ENCODE data around the gene TMEM232. TPM values are rescaled to one million over a fixed set of nuclear protein-coding genes. Genes with fewer than 3 reads are reported as not detected.
A peak's percentile ranks its signal among the peaks of the same experiment; 100 is the strongest.

The TMEM232 gene
- total and polyA plus RNA-seq, 2 of the 4 experiments (the other 2 are of a cell fraction) = 0.17 to 0.36 TPM

- Histone ChIP-seq H3K23ac (ENCODE audit: low read depth, low read length) (no peak overlapping the region), H2AFZ (replicated peaks; ENCODE audit: low read length, poor library complexity) (no peak overlapping the region), H3K4me3 (ENCODE audit: insufficient read depth, low read depth, low read length) (no peak overlapping the region), H3K4ac (ENCODE audit: low read depth, low read length) (no peak overlapping the region), H3K9ac (ENCODE audit: low read depth, low read length) (no peak overlapping the region), H2AK9ac (replicated peaks; ENCODE audit: low read depth, low read length, poor library complexity) (no peak overlapping the region), H3K4me1 (ENCODE audit: control insufficient read depth, insufficient read depth, low read length) (no peaks in the 10 kb centered on the region), H4K20me1 (ENCODE audit: insufficient read depth, low read length) (no peaks in the 10 kb centered on the region), H4K91ac (ENCODE audit: insufficient read depth, low read depth, low read length) (no peak overlapping the region), H3K14ac (replicated peaks; ENCODE audit: low read depth, low read length) (no peak overlapping the region), H2BK120ac (ENCODE audit: low read depth, low read length) (no peak overlapping the region), H3K79me1 (ENCODE audit: low read depth in 1 of 2, low read length in 2 of 2) (no peaks in the 10 kb centered on the region), H3K36me3 (ENCODE audit: control insufficient read depth, insufficient read depth, low read length) (no peaks in the 10 kb centered on the region), H3K56ac (ENCODE audit: extremely low read depth, insufficient read depth, low read length) (no peak overlapping the region), H2AK5ac (ENCODE audit: low read depth, low read length) (no peak overlapping the region), H2BK5ac (ENCODE audit: low read depth, low read length, poor library complexity, severe bottlenecking) (no peak overlapping the region), H3K9me1 (ENCODE audit: insufficient read depth, low read length) (no peaks in the 10 kb centered on the region), H3K4me2 (ENCODE audit: low read depth, low read length) (no peak overlapping the region), H2BK20ac (ENCODE audit: low read depth, low read length) (no peak overlapping the region), H3K9me3 (ENCODE audit: control insufficient read depth, insufficient read depth, low read length) (no peaks in the 10 kb centered on the region), H4K5ac (ENCODE audit: low read depth, low read length) (no peak overlapping the region), H3K27me3 (ENCODE audit: control insufficient read depth, insufficient read depth, low read length) (no peaks in the 10 kb centered on the region), H3K18ac (ENCODE audit: low read depth, low read length) (no peak overlapping the region), H4K8ac (ENCODE audit: low read depth in 2 of 2, low read length in 2 of 2) (no peak overlapping the region), H2BK15ac (ENCODE audit: low read depth, low read length) (no peak overlapping the region), H3K27ac (ENCODE audit: insufficient read depth, low read length) (no peak overlapping the region)
- TF ChIP-seq, protein P1, sequence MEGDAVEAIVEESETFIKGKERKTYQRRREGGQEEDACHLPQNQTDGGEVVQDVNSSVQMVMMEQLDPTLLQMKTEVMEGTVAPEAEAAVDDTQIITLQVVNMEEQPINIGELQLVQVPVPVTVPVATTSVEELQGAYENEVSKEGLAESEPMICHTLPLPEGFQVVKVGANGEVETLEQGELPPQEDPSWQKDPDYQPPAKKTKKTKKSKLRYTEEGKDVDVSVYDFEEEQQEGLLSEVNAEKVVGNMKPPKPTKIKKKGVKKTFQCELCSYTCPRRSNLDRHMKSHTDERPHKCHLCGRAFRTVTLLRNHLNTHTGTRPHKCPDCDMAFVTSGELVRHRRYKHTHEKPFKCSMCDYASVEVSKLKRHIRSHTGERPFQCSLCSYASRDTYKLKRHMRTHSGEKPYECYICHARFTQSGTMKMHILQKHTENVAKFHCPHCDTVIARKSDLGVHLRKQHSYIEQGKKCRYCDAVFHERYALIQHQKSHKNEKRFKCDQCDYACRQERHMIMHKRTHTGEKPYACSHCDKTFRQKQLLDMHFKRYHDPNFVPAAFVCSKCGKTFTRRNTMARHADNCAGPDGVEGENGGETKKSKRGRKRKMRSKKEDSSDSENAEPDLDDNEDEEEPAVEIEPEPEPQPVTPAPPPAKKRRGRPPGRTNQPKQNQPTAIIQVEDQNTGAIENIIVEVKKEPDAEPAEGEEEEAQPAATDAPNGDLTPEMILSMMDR (conservative IDR thresholded peaks at IDR 0.05; ENCODE audit: low read depth, low read length) = no peak
- TF ChIP-seq POLR2A (IDR thresholded peaks at IDR 0.05; ENCODE audit: low read depth, low read length) = no peak
- no peak for TF ChIP-seq CHD1 (IDR thresholded peaks at IDR 0.05; ENCODE audit: low read depth, low read length)
- TF ChIP-seq BHLHE40 (IDR thresholded peaks at IDR 0.05; ENCODE audit: low read depth, low read length) = no peak
- TF ChIP-seq RAD21 (IDR thresholded peaks at IDR 0.05; ENCODE audit: low read length) = no peak
- TF ChIP-seq CEBPB (IDR thresholded peaks at IDR 0.05; ENCODE audit: low read depth, low read length) = no peak
- TF ChIP-seq, protein P2, sequence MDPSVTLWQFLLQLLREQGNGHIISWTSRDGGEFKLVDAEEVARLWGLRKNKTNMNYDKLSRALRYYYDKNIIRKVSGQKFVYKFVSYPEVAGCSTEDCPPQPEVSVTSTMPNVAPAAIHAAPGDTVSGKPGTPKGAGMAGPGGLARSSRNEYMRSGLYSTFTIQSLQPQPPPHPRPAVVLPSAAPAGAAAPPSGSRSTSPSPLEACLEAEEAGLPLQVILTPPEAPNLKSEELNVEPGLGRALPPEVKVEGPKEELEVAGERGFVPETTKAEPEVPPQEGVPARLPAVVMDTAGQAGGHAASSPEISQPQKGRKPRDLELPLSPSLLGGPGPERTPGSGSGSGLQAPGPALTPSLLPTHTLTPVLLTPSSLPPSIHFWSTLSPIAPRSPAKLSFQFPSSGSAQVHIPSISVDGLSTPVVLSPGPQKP (IDR thresholded peaks at IDR 0.05; ENCODE audit: borderline replicate concordance, low read depth, low read length) = no peak
- no peak for TF ChIP-seq RFX5 (IDR thresholded peaks at IDR 0.05; ENCODE audit: low read depth, low read length)
- TF ChIP-seq SMC3 (IDR thresholded peaks at IDR 0.05; ENCODE audit: low read depth, low read length) = no peak
- in situ Hi-C loops (cut with MboI; ENCODE audit: low sequenced_read_pairs) = no loop called here
- intact Hi-C loops (cut with micrococcal nuclease) = no loop called here
- CTCF ChIA-PET = interaction anchor here (1.0 kb wide), 1 partner anchor 230 kb away, joined by 4 read pairs; no protein-coding TSS in a partner anchor
- dilution Hi-C loops (cut with HindIII; ENCODE audit: low sequenced_read_pairs, unreplicated experiment) = no loop called here
- peak; percentile 26 for DNase-seq
- WGBS, 2 experiments (ENCODE audit: extremely low coverage in 2 of 2, insufficient read length in 1 of 2) = no CpG with 5 or more reads among the region's 1 CpG
- peak; percentile 51; the same call in 1 of the 2 replicates for ATAC-seq (ENCODE audit: low read depth)
- no TSS peak for BruUV-seq (replicated peaks)
- POLR2A ChIA-PET (ENCODE audit: unreplicated experiment) = no interaction called here
Observed at GRCh38 chr5:110644357-110644756, 82.1 kb downstream of the TMEM232 start.
